NCI-H345 treated with DMSO at 0.1 percent for 48 hours (cell line): ENCODE results near the gene NDOR1.
A peak's percentile ranks its signal among the peaks of the same experiment; 100 is the strongest.

Experiments
- DNase-seq: peaks from one replicate; lab custom pipeline; 2025; ENCODE audit not compliant: unreplicated experiment; lab: John Stamatoyannopoulos, UW

Gene NDOR1

DNA sequence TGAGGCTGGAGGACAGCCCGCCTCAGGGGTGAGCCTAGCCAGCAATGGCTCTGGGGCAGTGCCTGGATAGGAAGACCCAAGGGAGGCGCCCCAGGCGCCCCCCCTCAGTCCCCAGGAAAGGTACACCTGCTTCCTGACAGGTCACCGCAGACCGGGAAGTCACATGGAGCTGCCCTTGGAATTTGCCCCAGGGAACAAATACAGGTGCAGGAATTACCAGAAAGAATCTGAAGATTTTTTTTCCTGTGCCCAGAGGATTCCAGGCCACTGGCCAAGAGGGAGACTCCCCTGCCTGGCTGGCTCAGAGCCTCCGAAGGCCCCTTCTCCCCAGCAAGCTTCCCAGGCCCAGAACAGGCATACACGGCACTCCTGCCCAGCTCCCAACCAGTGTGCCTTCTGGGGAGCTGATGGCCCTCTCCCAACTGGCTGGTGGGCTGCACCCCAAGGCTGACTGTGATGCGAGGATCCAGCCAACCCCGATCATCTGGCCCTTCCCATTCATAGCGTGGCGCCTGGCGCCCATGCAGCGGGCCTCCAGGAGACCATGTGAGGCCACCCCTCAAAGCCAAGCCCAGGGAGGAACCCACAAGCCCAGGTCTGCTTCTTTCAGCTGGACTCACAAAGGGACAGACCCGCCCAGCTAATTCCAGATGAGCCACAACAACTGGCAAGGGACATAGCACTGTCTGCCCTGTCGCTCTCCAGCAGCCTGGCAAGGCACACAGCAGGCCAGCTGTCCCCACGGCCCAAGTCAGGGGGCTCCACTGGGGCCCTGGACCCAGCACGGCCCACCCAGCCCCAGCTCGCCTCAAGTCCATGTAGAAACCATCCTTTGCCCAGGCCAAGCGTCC, 7.2 kb upstream of the NDOR1 start:
- DNase-seq, result no peak

DNA sequence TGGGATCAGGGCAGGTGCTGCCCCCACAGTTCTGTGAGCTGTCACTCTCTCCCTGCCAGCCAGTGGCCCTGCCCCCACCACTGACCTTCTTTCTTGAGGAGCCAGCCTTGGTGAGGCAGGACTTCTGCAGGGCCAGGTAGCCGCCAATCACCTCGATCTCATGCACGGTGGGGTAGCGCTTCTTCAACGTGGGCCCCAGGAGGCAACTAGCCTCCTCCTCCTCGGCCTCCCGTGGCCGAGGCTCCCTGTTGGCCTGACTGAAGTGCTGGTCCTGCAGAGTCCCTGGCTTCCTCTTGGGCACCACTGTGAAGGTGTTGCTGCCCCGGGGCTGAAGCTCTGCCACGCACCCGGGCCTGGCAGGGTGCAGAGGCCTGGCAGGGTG, 6.6 kb upstream of the NDOR1 start:
- no peak for DNase-seq

- DNase-seq, result no peak
Observed at GRCh38 chr9:137199411-137200121, 5.9 kb upstream of the NDOR1 start.

DNA sequence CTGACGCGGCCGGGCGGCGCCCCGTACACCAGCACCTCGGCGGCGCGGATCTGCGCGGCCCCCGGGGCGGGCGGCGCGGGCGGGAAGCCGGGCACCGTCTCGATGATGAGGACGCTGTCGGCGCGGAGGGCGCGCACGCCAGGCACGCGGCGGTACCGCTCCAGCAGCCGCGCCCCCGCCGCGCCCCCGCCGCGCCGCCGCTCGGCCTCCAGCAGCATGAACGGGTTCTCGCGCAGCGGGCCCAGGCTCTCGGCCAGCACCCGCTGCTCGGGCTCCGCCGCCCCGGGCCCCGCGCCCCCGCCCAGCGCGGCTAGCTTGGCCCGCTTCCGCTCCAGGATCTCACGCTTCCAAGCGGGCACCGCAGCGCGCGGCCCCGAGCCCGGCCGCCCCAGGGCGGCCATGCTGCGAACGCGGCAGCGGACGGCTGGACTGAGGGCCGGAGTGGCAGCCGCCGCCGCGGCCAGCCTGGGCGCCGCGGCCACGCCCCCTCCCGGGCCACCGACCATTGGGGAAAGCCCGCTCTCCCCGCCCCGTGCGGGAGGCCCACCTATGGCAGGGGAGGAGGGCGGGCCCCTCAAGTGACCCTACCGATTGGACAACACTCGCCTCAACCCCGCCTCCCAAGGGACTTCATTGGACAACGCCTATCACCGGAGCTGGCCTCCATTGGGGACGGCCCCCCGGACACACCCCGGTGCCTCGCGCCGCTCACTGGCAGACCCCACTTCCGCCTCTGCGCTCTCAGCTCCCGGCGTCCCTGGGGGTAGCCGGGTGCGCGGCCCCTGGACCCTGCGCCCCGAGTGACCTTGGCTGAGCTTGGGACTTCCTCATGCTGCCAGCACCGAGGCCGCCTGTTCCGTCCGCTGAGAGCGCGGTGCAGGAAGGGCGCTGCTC, 4.9 kb upstream of the NDOR1 start, which contains the start of gene TPRN:
TPRN (minus strand) TSS at position 431 of the 894 bp plus-strand sequence; CDS start at position 401, 30 bp downstream.
- peak; percentile 98 for DNase-seq

GRCh38 chr9:137201205-137201868, 4.2 kb upstream of the NDOR1 start:
- DNase-seq, result no peak

DNA sequence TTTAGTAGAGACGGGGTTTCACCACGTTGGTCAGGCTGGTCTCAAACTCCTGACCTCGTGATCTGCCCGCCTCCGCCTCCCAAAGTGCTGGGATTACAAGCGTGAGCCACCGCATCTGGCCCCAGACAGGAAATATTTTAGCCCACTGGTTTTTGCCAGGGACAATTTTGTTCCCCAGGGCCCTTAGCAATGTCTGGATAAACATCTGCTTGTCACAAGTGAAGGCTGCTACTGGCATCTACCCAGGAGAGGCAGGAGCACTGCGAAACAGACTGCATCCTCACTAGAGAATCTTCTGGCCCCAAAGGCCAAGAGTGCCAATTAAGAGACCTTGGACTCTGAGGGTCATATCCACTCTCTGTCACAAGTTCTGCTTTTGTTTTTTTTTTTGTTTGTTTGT, 2.5 kb upstream of the NDOR1 start:
- no peak for DNase-seq

GRCh38 chr9:137204731-137205125, 772 bp upstream of the NDOR1 start:
- no peak for DNase-seq

DNA sequence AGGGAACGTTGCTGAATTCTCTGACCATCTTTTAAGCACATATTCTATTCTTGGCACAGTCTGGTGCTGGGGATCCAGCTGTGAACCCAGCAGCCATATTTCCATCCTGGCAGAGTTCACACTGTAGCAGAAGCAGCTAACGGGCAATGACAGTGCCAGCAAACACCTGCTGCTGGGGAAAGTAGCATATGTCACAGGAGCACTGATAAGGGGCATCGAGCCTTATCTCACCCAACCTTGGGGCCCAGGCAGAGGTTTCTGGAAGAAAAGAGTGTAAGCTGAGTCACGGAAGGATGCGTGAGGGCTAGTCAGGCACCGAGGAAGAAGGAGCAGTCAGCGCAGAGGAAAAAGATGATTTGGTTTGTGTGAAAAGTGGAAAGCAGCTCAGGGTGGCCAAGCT, 1.1 kb downstream of the NDOR1 start:
- DNase-seq, result no peak

DNA sequence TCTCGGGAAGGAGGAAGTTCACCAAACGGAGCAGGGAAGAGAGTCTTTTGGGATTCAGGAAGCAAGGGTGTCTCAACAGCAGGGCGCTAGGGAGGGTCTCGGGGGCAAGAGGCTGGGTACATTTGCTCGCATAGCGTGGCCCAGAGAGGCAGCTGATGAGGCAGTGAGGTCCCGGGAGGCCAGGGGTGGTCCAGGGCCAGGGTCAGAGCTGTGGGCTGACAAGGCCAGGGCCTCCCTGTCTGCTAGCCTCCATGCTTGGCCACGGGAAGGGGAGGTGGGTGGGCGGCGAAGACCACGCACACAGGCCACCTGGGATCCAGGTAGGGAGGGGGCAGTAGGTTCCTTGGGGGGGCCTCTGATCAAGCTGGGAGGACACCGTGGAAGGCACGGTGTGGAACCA, 6.0 kb downstream of the NDOR1 start:
- DNase-seq, result no peak

GRCh38 chr9:137212520-137212919, 7.0 kb downstream of the NDOR1 start:
- DNase-seq, result no peak

- DNase-seq, result no peak
Observed at GRCh38 chr9:137213160-137214060, 7.9 kb downstream of the NDOR1 start.

GRCh38 chr9:137214620-137215019, 9.1 kb downstream of the NDOR1 start:
- DNase-seq, result no peak

- no peak for DNase-seq
Observed at GRCh38 chr9:137215196-137215986, 9.9 kb downstream of the NDOR1 start.

- DNase-seq, result no peak
Observed at GRCh38 chr9:137216188-137216965, 10.9 kb downstream of the NDOR1 start.

DNA sequence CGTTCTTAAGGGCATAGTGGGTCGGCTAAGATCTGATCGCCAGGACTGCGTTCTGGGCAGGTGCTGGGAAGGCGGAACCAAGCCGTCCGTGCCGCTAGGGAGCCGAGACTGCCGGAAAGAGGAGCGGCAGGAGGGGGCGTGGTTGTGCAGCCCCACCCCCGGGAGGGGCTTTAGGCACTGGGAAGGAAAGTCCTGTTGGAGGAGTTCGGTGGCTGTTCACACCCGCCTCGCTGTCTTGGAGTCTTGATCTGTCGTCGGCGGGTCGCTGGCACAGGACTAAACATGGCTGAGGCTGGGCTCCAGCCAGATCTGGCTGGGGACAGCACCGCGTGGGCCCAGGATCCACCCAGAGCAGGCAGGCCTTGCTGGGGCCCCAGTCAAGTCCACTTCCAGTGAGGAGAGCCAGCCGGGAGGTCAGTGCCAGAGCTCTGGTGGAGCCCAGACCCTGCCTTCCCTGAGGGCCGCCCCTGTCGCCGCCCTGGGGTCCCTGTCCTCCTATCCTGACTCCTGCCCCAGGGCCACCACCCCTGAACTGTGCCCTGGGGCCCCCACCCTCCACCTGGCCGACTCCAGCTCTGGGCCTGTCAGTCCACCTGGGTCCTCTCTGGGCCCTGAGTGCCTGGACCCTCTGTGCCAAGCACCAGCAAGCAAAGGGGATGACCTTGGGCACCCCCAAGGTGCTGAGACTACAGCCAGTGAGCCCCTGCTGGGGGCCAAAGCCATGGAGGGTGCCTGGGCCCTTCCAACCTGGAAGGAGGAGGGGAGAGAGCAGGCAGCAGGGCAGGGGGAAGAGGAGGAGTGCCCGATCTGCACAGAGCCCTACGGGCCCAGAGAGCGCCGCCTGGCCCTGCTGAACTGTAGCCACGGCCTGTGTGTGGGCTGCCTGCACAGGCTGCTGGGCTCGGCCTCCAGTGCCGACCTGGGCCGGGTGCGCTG, 12.0 kb downstream of the NDOR1 start:
- no peak for DNase-seq

DNA sequence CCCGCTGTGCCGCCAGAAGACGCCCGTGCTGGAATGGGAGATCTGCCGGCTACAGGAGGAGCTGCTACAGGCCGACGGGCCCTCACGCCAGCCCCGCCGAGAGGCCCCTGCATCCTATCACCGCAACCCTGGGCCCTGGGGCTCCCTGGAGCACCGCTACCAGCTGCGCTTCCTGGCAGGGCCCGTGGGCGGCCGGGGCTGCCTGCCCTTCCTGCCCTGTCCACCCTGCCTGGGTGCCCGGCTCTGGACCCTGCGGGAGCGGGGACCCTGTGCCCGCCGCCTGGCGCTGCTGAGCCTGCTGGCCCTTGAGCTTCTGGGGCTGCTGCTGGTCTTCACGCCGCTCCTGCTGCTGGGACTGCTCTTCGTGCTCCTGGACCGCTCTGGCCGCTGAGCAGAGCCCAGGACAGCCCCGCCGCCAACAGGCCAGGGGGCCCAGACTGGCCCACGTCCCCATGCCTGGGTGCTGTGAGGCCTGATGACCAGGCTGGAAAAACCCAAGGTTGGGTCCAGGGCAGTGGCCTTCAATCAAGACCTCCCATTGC, 12.8 kb downstream of the NDOR1 start:
- no peak for DNase-seq

DNA sequence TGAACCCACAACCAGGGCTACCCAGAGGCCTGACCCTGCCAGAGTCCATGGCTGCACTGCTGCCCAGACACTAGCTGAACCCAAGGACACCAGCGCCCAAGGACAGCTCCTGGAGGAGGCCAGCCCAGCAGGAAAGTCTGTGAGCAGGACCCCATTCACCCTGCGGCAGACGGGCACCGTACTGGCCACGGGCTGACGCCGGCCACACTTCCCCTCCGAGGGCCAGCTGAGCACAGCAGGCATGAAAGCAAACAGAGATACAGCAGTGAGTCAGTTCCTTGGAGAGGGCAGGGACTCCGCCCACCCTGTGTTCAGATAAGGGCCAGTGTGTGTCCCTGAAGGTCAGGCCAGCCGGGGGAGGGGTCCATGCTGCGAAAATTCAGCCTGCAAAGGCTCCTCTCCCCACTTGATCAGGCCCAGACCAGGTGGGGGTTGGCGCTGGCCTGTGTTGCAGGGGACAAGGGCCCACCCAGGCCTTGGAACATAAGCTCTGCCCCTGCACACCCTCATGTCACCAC, 13.3 kb downstream of the NDOR1 start:
- no peak for DNase-seq
